GM20000 (cell line): Measurements from ENCODE around the gene FOXL3.

ENCODE experiments used
- DNase-seq: peaks from one replicate; pipeline ENCODE4 v3.0.0; 2012; ENCODE audit warnings: low spot score
- CTCF ChIP-seq: IDR thresholded peaks from 2 replicates; pipeline ENCODE4 v1.5.1; 2012; ENCODE audit warnings: mild to moderate bottlenecking, control low read depth; ENCODE audit errors: extremely low read depth, missing control alignments

Gene FOXL3

GRCh38 chr7:247181-247580 lies 42.8 kb upstream of the FOXL3 start:
- DNase-seq = no peak
- TF ChIP-seq CTCF = no peak

GRCh38 chr7:247636-248035 lies 42.3 kb upstream of the FOXL3 start:
- no peak for TF ChIP-seq CTCF

GRCh38 chr7:248732-249435 lies 41.1 kb upstream of the FOXL3 start:
- TF ChIP-seq CTCF = no peak
- DNase-seq = no peak

More at GRCh38 chr7:247636-248035, 42.3 kb upstream of the FOXL3 start:
- DNase-seq = no peak

- DNase-seq = no peak
- TF ChIP-seq CTCF = no peak
Measured at GRCh38 chr7:249989-250388, 40.0 kb upstream of the FOXL3 start.

- TF ChIP-seq CTCF = no peak
- DNase-seq = no peak
Measured at GRCh38 chr7:250523-250922, 39.4 kb upstream of the FOXL3 start.

GRCh38 chr7:251005-251404 lies 39.0 kb upstream of the FOXL3 start:
- DNase-seq = no peak

More at GRCh38 chr7:251005-251404, 39.0 kb upstream of the FOXL3 start:
- TF ChIP-seq CTCF = no peak
